Measurements from ENCODE around the gene ING2.
"Not testable (repeated sequence)": the region's sequence is repeated elsewhere in the genome, so short reads cannot be mapped to it uniquely, and the experiment has no call there.

ING2 gene

GRCh38 chr4:183504930-183505610, at the start of gene ING2:
Gene ING2 (plus strand): TSS chr4:183505058. CDS start chr4:183505196, 138 bp downstream.
- DNase-seq (ENCODE audit: low read depth, low spot score) = no peak

- DNase-seq (ENCODE audit: low read depth, low spot score) = no peak
Observed at GRCh38 chr4:183455431-183456195, 49.2 kb upstream of the ING2 start.

GRCh38 chr4:183458005-183458404, 46.9 kb upstream of the ING2 start:
- no peak for DNase-seq (ENCODE audit: low read depth, low spot score)

- DNase-seq (ENCODE audit: low read depth, low spot score) = not testable (repeated sequence)
Observed at GRCh38 chr4:183463903-183464619, 40.8 kb upstream of the ING2 start.

GRCh38 chr4:183465879-183466278, 39.0 kb upstream of the ING2 start:
- not testable (repeated sequence) for DNase-seq (ENCODE audit: low read depth, low spot score)

GRCh38 chr4:183467246-183467645, 37.6 kb upstream of the ING2 start:
- no peak for DNase-seq (ENCODE audit: low read depth, low spot score)

- DNase-seq (ENCODE audit: low read depth, low spot score) = no peak
Observed at GRCh38 chr4:183468210-183469095, 36.4 kb upstream of the ING2 start.

GRCh38 chr4:183469285-183469684, 35.6 kb upstream of the ING2 start:
- no peak for DNase-seq (ENCODE audit: low read depth, low spot score)

GRCh38 chr4:183469936-183470335, 34.9 kb upstream of the ING2 start:
- no peak for DNase-seq (ENCODE audit: low read depth, low spot score)

GRCh38 chr4:183470821-183471220, 34.0 kb upstream of the ING2 start:
- no peak for DNase-seq (ENCODE audit: low read depth, low spot score)

- peak; percentile 16 for DNase-seq (ENCODE audit: low read depth, low spot score)
Observed at GRCh38 chr4:183471946-183472708, 32.7 kb upstream of the ING2 start.

- DNase-seq (ENCODE audit: low read depth, low spot score) = no peak
Observed at GRCh38 chr4:183478123-183478522, 26.7 kb upstream of the ING2 start.

- no peak for DNase-seq (ENCODE audit: low read depth, low spot score)
Observed at GRCh38 chr4:183478926-183479325, 25.9 kb upstream of the ING2 start.

- not testable (repeated sequence) for DNase-seq (ENCODE audit: low read depth, low spot score)
Observed at GRCh38 chr4:183482515-183483095, 22.3 kb upstream of the ING2 start.

- DNase-seq (ENCODE audit: low read depth, low spot score) = no peak
Observed at GRCh38 chr4:183483997-183484396, 20.9 kb upstream of the ING2 start.

GRCh38 chr4:183485411-183486160, 19.3 kb upstream of the ING2 start:
- no peak for DNase-seq (ENCODE audit: low read depth, low spot score)

GRCh38 chr4:183492791-183493222, 12.1 kb upstream of the ING2 start:
- DNase-seq (ENCODE audit: low read depth, low spot score) = no peak

GRCh38 chr4:183493246-183493645, 11.6 kb upstream of the ING2 start:
- DNase-seq (ENCODE audit: low read depth, low spot score) = no peak

- no peak for DNase-seq (ENCODE audit: low read depth, low spot score)
Observed at GRCh38 chr4:183495184-183495583, 9.7 kb upstream of the ING2 start.

GRCh38 chr4:183499389-183499788, 5.5 kb upstream of the ING2 start:
- DNase-seq (ENCODE audit: low read depth, low spot score) = no peak

Data from brain pericyte (primary cell).